Breast epithelium (tissue), 3 donors: ENCODE results near the gene GPR75.

Source experiments
- CTCF ChIP-seq, 3 donors: fragments of 450-650 bp; IDR thresholded peaks; one replicate each; pipeline ENCODE4 v1.5.1; 2016 to 2017; ENCODE audit warnings: antibody characterized with exemption in 3 of 3, mild to moderate bottlenecking in 3 of 3, moderate library complexity in 3 of 3
- POLR2A ChIP-seq: fragments of 450-650 bp; IDR thresholded peaks from one replicate; pipeline ENCODE4 v1.6.1; 2016; ENCODE audit warnings: antibody characterized with exemption, mild to moderate bottlenecking, moderate library complexity
- POLR2AphosphoS5 ChIP-seq, 3 donors: sonication (generic); formaldehyde crosslinking; IDR thresholded peaks; one replicate each; pipeline ENCODE4 v1.6.1; 2017; ENCODE audit warnings: antibody characterized with exemption in 3 of 3

GRCh38 chr2:53848062-53848461, 11.7 kb downstream of the GPR75 start:
- no peak for TF ChIP-seq POLR2AphosphoS5 (IDR thresholded peaks at IDR 0.05)
- TF ChIP-seq CTCF (IDR thresholded peaks at IDR 0.05), result no peak
- no peak for TF ChIP-seq POLR2A
